T-helper 22 cell (primary cell): ENCODE measurements around the gene PCDHGB3.
"Not testable (repeated sequence)": the region's sequence is repeated elsewhere in the genome, so short reads cannot be mapped to it uniquely, and the experiment has no call there.

Source experiments
- DNase-seq: peaks from one replicate; pipeline ENCODE4 v3.0.0-alpha.2; 2020; ENCODE audit warnings: low read depth

Gene PCDHGB3

DNA sequence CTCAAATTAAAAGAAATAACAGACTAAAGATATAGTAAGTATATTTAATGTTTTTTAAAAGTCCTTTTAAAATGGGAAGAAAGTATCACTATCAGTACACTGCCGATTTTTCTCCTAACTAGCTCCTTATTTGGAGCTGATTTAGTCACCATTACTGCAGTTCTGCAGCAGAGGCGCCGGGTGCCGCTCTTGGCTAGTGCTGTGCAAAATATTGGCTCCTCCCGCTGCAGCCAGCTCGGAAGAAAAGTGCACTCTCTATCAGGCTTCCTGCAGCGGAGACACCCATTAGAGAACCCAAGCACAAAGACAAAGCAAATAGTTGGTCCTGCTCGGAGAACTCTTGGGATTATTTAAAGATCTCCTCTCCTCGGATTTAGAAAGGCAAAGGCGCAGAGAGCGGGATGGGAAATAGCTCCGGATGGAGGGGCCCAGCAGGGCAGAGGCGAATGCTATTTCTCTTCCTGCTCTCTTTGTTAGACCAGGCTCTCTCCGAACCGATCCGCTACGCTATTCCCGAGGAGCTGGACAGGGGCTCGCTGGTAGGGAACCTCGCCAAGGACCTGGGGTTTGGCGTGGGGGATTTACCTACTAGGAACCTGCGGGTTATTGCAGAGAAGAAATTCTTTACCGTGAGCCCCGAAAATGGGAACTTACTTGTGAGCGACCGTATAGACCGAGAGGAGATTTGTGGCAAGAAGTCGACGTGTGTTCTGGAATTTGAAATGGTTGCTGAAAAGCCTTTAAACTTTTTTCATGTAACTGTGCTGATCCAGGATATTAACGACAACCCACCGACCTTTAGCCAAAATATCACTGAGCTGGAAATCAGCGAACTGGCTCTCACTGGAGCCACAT lies at the start of gene PCDHGB3:
TSS of gene PCDHGB3 (plus strand) at position 249 of the 855 bp plus-strand sequence. CDS start at position 402, 153 bp downstream.
- DNase-seq, result no peak

DNA sequence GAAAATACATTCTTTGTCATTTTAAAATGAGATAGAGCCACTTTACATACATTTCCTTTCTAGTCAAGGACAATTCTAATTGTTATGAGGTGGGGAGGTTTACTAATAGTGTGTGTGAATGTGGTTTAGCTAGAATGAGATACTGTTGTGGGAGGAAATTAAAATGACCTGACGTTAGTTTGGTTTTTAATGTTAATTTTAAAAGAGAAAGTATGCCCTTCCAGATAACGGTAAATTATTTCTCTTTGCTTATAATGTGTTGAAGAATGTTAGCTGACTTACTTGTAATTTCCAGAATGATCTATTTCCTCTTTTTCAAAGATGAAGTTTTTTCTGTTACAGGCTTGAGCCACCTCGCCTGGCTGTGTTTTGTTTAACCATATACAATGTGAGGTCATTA lies 47.8 kb upstream of the PCDHGB3 start:
- no peak for DNase-seq

DNA sequence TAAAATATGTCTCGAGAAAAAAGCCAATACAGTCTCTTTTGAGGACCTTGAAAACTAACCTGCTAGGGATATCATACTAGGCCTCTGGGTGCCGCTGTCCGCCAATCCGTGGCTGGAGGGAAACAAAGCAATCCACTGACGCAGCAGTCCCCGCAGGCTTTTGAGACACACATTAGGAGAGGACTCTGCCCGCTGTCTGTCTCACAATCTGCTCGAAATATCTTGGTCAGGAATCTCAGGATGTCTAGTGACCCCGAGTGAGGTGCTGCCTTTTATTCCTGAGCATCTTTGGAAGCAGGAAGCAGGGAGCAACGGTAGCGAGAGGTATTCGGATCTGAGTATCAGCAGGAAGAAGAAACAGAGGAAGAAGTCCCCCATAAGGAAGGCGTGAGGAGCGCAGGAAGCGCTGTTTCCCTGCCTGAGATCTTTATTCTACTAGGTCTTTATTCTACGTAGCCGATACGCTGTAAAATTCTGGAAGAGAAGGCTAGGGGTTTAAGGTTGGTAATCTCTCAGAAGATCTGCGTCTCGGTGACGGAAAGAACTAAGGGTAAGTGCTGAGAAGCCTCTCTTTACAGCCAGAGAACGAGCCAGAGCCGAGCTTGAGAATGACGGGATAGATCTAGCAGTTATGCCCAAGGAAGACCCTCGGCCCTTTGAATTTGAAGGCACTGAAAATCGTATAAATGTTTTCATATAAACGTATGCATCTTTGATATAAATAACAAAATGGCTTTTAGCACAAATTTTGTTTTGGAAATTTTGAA lies 43.8 kb upstream of the PCDHGB3 start:
- peak; percentile 42 for DNase-seq

DNA sequence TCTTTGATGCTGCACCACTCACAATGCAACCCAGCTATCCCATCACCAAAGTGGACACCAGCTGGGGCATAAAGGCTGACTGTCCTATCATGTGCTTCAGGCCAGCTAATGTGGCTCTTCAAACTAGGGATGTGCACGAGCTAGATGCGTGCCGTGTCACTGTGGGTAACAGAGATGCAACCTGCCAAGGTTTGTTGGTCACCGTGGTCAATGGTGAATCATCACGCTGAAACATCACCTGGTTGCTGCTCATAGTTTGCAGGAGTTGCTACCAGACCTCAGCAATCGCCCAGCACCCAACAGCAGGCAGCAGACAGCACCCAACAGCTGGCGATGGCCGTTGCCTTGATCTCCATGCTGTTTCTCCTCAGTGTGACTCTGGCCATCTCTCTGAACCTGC lies 41.8 kb upstream of the PCDHGB3 start:
- no peak for DNase-seq

DNA sequence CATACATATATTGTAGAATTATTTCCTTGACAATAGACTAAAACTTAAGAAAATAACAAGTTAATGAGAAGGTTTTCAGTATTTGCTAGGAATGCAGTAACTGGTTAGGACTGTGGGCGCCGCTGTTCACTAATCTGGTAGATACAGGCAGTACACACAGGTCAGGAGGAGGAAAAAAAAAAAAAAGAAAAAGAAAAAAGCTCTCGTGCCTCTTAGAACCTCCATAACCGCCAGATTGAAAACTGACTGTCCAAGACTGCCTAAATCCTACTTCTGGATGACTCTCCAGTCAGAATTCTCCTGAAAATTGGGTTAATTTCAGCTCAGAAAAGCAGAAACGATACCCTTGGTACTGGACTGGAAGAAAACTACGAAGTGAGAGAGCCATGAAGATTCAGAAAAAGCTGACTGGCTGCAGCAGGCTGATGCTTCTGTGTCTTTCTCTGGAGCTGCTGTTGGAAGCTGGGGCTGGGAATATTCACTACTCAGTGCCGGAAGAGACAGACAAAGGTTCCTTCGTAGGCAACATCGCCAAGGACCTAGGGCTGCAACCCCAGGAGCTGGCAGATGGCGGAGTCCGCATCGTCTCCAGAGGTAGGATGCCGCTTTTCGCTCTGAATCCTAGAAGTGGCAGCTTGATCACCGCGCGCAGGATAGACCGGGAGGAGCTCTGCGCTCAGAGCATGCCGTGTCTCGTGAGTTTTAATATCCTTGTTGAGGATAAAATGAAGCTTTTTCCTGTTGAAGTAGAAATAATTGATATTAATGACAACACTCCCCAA lies 39.6 kb upstream of the PCDHGB3 start, which contains the start of gene PCDHGA1:
TSS of gene PCDHGA1 (plus strand) at position 216 of the 782 bp plus-strand sequence.
- no peak for DNase-seq

DNA sequence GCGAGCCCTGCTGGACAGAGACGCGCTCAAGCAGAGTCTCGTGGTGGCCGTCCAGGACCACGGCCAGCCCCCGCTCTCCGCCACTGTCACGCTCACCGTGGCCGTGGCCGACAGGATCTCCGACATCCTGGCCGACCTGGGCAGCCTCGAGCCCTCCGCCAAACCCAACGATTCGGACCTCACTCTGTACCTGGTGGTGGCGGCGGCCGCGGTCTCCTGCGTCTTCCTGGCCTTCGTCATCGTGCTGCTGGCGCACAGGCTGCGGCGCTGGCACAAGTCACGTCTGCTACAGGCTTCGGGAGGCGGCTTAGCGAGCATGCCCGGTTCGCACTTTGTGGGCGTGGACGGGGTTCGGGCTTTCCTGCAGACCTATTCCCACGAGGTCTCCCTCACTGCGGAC lies 37.5 kb upstream of the PCDHGB3 start:
- DNase-seq, result not testable (repeated sequence)

DNA sequence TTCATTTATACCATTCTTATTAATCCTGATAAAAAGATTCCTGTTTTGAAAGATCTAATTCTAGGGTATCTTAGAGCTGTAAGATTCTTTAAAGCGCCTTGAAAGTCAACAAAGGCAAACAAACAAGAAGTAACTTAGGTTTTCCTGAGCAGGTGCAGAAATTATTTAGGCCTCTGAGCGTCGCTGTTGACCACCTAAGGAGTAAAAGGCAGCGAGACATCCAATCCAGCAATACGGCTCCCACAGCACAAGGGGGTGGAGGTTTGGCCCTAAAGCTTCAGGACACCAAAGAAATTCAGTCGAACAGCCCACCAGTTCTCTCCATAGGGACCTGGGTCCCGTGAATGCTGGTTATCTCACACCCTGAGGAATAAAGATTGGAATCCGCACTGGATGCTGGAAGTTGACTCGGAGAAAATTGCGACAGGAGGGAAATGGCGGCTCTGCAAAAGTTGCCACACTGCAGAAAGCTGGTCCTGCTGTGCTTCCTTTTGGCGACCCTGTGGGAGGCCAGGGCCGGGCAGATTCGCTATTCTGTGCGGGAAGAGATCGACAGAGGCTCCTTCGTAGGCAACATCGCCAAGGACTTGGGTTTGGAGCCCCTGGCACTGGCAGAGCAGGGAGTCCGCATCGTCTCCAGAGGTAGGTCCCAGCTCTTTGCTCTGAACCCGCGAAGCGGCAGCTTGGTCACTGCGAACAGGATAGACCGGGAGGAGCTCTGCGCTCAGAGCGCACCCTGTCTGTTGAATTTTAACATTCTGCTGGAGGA lies 31.3 kb upstream of the PCDHGB3 start, which contains the start of gene PCDHGA2:
TSS of gene PCDHGA2 (plus strand) at position 223 of the 769 bp plus-strand sequence.
- no peak for DNase-seq

DNA sequence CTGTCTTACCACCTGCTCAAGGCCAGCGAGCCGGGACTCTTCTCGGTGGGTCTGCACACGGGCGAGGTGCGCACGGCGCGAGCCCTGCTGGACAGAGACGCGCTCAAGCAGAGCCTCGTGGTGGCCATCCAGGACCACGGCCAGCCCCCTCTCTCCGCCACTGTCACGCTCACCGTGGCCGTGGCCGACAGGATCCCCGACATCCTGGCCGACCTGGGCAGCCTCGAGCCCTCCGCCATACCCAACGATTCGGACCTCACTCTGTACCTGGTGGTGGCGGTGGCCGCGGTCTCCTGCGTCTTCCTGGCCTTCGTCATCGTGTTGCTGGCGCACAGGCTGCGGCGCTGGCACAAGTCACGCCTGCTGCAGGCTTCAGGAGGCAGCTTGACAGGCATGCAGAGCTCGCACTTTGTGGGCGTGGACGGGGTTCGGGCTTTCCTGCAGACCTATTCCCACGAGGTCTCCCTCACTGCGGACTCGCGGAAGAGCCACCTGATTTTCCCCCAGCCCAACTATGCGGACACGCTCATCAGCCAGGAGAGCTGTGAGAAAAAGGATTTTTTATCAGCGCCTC lies 29.2 kb upstream of the PCDHGB3 start:
- DNase-seq, result not testable (repeated sequence)

DNA sequence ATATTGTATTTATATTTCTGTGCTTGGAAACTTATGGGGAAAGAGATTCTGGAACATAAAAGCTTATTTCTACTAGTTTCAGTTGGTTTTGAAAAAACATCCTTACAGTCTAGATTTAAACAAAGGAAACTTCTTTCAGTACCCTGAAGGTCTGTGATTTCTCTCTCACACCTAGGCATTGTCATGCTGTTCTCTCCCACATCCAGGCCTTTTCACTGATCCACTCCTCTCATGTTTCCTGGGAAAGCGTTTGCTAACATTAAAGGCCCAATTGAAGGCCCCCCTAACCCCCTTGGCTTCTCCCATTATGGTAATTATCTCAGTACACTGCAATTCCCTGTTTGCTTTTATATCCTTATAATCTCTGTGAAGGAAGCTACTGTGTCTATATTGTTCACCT lies 27.3 kb upstream of the PCDHGB3 start:
- no peak for DNase-seq

DNA sequence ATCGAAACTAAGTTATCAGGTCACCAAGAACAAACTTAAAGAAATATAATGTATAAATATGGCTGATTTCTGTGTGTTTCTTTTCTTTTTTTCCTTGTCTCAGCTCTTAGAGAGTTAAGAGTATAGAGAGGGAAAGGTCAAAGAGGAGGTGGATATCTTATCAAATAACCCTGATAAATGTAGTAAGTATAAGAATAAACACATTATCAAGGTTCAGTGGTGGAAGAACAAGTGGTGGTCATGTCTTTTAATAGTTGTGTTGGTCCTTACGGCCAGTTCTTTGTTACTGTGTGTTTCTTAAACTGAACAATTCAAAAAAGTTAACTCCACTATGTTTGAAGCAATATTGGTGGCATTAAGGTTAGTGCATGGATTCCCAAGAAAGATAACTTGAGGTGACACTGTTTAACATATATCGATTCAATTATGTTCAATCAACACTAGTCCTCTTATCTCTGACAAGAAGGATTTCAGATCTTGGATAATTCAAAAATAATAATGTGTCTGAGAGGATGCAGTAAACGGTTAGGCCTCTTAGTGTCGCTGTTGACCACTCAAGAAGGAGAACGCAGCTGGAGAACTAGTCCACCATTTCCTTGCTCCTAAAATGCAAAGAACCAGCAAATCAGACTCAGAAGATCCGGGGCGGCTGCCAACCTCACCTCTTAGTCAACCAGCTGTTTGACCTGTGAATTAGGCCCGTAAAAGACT lies 26.6 kb upstream of the PCDHGB3 start, which contains the start of gene PCDHGA3:
TSS of gene PCDHGA3 (plus strand) at position 588 of the 711 bp plus-strand sequence. CDS start 205 bp downstream, outside the sequence.
- DNase-seq, result no peak

DNA sequence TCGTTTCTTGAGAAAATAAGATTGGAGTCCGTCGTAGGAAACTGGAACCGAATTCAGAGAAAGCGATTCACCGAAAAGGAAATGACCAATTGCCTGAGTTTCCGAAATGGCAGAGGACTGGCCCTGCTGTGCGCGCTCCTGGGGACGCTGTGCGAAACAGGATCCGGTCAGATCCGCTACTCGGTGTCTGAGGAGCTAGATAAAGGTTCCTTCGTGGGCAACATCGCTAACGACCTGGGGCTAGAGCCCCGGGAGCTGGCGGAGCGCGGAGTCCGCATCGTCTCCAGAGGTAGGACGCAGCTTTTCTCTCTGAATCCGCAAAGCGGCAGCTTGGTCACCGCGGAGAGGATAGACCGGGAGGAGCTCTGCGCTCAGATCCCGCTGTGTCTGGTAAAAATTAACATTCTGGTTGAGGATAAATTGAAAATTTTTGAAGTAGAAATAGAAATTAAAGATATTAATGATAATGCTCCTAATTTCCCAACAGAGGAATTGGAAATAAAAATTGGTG lies 26.0 kb upstream of the PCDHGB3 start:
- DNase-seq, result no peak

DNA sequence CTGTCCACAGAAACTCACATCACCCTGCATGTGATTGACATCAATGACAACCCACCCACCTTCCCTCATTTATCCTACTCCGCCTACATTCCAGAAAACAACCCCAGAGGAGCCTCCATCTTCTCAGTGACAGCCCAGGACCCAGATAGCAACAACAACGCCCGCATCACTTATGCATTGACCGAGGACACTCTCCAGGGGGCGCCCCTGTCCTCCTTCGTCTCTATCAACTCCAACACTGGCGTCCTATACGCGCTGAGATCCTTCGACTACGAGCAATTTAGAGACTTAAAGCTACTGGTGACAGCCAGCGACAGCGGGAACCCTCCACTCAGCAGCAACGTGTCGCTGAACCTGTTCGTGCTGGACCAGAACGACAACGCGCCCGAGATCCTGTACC lies 24.7 kb upstream of the PCDHGB3 start:
- DNase-seq, result no peak

DNA sequence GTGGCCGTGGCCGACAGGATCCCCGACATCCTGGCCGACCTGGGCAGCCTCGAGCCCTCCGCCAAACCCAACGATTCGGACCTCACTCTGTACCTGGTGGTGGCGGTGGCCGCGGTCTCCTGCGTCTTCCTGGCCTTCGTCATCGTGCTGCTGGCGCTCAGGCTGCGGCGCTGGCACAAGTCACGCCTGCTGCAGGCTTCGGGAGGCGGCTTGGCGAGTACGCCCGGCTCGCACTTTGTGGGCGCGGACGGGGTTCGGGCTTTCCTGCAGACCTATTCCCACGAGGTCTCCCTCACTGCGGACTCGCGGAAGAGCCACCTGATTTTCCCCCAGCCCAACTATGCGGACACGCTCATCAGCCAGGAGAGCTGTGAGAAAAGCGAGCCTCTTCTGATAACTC lies 24.0 kb upstream of the PCDHGB3 start:
- DNase-seq, result not testable (repeated sequence)

DNA sequence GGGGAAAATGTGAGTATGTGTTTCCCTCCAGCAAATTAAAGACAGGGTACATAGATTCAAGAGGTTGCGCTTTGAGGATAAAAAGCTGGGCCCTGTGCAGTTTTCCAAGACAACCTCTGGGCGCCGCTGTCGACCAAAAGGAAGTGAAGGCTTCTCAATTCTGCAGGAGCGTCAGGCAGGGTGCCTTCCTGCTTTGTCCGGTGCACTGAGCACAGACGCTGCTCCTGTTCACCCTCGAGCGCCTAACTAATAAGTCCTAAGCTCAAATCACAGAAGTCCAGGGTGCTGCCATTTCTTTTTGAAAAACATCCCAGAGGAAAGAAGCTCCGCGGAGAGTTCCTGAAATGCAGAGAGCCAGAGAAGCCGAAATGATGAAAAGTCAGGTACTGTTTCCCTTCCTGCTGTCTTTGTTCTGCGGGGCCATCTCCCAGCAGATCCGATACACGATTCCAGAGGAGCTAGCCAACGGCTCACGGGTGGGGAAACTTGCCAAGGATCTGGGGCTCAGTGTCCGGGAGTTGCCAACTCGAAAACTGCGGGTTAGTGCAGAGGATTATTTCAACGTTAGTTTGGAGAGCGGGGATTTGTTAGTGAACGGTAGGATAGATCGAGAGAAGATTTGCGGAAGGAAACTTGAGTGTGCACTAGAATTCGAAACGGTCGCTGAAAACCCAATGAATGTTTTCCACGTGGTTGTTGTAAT lies 20.0 kb upstream of the PCDHGB3 start, which contains the start of gene PCDHGB1:
TSS of gene PCDHGB1 (plus strand) at position 183 of the 703 bp plus-strand sequence. CDS start at position 345, 162 bp downstream.
- no peak for DNase-seq

DNA sequence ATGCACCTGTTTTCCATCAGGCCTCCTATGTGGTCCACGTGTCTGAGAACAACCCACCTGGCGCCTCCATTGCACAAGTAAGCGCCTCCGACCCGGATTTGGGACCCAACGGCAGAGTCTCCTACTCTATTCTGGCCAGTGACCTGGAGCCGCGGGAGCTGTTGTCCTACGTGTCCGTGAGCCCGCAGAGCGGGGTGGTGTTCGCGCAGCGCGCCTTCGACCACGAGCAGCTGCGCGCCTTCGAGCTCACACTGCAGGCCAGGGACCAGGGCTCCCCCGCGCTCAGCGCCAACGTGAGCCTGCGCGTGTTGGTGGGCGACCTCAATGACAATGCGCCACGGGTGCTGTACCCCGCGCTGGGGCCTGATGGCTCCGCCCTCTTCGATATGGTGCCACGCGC lies 18.5 kb upstream of the PCDHGB3 start:
- no peak for DNase-seq

DNA sequence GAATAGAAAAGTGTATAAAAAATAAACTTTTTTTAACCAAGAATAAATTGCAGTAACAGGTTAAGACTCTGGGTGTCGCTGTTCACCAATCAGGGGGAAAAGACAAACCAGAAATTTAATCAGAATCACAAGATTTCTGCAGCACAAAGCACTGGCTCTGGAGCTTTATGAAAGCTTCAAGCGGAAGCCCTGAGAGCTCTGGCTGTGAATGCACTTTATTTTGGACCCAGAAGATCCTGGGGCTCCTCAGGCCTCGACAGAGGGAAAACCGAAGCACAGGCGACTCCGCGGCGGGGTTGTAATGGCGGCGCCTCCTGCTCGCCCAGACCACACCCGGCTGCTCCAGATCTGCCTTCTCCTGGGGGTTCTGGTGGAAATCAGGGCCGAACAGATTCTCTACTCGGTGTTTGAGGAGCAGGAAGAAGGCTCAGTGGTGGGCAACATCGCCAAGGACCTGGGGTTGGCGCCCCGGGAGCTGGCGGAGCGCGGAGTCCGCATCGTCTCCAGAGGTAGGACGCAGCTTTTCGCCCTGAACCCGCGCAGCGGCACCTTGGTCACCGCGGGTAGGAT lies 15.1 kb upstream of the PCDHGB3 start, which contains the start of gene PCDHGA4:
TSS of gene PCDHGA4 (plus strand) at position 122 of the 570 bp plus-strand sequence. CDS start at position 209, 87 bp downstream.
- no peak for DNase-seq

DNA sequence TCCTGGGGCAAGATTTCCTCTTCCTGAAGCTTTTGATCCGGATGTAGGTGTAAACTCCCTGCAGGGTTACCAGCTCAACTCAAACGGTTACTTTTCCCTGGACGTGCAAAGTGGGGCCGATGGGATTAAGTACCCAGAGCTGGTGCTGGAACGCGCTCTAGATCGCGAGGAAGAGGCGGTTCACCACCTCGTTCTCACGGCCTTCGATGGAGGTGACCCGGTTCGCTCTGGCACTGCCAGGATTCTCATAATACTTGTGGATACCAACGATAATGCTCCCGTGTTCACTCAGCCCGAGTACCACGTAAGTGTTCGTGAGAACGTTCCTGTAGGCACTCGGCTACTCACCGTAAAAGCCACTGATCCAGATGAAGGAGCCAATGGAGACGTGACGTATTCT lies 14.4 kb upstream of the PCDHGB3 start:
- DNase-seq, result no peak

DNA sequence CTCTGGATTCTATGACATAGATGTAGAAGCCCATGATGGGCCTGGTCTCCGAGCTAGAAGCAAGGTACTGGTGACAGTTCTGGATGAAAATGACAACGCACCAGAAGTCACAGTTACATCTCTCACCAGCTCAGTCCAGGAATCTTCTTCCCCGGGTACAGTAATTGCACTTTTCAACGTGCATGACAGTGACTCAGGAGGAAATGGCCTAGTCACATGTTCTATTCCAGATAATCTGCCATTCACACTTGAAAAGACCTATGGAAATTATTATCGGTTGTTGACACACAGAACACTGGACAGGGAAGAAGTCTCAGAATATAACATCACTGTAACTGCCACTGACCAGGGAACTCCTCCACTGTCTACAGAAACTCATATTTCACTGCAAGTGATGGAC lies 13.9 kb upstream of the PCDHGB3 start:
- DNase-seq, result no peak

DNA sequence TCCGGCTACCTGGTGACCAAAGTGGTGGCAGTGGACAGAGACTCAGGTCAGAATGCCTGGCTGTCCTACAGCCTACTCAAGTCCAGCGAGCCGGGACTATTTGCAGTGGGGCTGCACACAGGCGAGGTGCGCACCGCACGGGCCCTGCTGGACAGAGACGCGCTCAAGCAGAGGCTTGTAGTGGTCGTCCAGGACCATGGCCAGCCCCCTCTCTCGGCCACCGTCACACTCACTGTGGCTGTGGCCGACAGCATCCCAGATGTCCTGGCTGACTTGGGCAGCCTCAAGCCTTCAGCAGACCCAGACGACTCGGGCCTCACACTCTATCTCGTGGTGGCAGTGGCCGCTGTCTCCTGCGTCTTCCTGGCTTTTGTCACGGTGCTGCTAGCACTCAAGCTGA lies 13.1 kb upstream of the PCDHGB3 start:
- no peak for DNase-seq
